ENCODE results near the gene FADS6.

Gene FADS6, protein sequence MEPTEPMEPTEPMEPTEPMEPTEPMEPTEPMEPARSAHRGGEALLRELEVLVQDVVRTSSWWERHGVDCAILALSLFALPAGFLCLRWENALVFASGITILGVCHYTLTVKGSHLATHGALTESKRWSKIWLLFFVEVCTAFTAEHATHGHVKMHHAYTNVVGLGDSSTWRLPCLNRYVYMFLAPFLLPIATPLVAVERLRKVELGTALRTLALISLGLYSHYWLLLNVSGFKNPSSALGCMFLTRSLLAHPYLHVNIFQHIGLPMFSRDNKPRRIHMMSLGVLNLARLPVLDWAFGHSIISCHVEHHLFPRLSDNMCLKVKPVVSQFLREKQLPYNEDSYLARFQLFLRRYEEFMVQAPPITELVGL

DNA sequence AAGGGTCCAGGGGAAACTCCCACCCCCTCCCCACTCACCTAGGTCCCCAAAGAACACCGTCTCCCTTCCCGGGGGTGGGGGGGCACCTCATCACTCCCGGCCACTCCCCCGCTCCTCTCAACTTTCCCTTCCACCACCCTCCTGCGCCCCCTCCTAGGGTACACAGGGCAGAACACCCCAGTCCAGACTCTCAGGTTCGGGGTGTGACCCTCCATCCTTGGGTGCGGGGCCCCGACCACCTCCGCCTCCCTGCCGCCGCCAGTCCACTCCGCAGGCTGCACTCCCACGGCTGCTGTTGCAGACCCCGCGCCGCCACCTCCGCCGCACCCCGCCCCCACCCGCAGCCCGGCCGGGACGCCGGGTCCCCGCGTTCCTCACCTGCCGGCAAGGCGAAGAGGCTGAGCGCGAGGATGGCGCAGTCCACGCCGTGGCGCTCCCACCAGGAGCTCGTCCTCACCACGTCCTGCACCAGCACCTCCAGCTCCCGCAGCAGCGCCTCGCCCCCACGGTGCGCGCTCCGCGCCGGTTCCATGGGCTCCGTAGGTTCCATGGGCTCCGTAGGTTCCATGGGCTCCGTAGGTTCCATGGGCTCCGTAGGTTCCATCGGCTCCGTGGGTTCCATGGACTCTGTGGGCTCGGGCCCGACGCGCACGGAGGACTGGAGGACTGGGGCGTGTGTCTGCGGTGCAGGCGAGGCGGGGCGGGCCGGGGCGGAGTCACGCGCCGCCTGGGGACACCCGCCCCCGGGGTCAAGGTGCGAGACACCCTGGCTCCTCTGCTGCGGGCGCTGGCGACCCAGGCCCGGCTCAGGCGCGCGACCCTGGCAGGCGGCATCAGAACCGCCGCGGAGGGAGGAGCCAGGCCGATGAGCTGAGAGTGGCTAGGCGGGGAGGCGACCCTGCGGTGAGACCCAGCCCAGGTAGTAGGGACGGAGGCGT, at the start of gene FADS6:
Gene FADS6 (minus strand): TSS at position 660 of the 938 bp plus-strand sequence. CDS start 38 bp downstream, at position 622.
- DNase-seq: no peak

DNA sequence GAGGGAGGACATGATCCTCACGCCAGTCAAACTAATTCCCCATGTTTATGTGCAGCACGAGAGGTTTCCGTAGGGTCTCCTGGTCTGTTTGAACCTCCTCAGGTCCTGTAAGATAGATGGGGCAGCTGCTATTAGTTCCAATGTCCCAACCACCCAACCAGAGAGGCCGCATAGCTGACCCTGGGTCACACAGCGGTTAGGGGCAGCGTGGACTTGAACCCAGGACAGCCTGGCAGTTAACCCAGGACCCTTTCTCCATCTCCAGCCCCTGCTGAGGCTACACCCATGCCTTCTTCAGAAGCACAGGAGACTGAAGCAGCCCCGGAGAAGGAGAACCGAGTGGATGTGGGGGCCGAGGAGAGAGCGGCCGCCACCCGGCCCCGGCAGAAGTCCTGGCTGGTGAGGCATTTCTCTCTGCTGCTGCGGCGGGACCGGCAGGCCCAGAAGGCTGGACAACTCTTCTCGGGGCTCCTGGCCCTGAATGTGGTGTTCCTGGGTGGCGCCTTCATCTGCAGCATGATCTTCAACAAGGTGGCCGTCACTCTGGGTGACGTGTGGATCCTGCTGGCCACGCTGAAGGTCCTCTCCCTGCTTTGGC, 47.8 kb upstream of the FADS6 start:
- no peak for DNase-seq

DNA sequence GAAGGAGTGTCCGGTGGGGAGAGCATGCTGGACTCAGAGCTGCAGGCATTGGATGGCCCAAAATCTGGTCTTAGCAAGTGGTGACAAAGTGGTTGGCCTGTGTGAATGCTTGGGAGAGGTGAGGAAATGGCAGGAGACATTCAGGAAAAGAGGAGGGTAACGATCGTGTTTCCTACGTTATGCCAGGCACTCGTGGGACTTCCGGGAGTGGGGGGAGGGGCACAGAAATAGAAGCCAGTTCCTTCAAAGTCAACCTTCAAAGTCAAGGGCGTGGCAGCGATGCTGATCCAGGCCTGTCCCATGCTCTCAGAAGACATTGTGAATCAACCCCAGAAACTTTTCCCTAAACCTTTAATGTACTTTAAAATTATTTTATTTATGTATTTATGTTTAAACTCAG, 46.1 kb upstream of the FADS6 start:
- DNase-seq: no peak

DNA sequence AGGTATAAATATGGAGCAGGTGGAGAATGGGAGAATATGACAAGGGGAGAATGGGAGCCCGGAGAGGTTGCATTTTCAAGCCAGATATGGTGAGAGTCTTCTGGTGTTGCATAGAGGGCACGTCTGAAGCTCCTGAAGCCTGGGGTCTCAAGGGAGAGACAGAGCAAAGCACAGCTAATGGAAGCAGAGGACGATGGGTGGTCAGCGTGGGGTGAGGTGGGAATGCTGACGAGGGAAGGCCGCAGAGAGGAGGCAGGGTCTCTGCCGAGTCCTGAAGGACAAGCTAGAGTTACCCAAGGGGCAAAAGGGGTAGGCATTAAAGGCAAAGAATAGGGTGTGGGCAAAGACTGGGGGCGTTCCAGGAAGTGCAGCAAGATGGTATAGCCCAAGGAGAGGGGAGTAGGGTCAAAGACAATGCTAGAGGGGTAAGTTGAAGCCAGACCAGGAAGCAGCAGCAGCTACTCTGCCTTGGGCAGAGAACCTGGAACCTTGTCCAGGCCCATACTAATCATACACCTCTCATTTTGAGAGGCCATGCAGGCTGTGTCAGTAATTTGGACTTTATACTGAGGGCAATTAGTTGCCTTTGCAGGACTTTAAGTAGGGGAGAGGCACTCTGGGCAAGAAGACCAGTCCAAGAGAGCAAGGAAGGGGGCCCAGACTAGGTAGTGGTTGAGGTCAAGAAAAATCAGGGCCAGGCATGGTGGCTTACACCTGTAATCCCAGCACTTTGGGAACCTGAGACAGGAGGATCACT, 44.9 kb upstream of the FADS6 start:
- DNase-seq: no peak

DNA sequence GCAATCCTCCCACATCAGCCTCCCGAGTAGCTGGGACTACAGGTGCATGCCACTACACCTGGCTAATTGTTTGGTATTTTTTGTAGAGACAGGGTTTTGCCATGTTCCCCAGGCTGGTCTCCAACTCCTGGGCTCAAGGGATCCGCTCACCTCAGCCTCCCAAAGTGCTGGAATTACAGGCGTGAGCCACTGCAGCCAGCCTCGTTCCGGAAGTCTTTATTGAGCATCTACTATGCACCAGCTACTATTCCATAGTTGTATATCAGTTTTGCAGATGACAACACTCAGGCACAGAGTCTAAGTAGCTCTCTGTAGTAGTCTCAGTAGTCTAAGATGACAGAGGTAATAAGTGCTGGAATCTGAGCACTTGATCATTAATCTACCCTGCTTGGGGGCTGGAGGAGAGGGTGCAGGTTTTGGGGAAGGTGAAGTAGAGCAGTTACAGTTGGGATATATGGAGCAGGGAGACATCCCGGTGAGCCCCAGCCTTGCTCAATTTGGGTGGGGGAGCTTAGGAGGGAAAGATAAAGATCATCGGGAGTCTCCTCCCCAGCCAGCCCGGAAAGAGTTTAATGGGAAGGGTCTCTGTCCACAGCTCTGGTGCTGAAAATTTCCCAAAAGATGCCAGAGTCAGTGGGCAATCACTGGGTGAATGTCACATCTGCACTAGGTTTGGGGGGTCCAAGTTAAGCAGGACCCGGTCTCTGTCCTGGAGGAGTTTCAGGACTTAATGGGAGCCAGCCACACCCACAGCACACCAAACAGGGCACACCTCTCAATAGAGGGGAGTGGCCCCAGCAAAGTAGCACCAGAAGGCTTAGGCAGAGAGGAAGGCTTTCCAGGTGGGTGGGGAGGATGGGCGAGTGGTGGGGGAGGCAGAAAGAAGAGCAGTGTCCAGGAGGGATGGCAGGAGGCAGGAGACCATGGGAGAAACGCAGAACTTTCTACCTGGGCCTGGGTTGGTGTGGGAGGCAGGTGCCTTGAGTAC, 43.9 kb upstream of the FADS6 start:
- no peak for DNase-seq

DNA sequence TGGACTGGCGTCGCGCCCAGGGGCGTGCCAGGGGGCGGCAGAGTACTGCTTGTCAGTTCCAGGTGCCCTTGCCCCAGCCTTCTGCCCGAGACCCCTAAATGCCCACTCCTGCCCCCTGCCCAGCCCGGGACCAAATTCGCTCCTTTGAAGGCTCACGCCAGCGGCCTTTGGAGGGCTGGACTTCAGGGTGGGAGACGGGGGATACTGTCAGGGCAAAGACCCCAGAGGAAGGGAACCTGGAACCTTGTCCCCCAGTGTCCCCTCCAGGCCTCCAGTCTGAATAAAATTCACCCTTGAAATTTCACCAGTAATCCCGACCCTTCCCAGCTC, 43.0 kb upstream of the FADS6 start:
- DNase-seq: no peak

DNA sequence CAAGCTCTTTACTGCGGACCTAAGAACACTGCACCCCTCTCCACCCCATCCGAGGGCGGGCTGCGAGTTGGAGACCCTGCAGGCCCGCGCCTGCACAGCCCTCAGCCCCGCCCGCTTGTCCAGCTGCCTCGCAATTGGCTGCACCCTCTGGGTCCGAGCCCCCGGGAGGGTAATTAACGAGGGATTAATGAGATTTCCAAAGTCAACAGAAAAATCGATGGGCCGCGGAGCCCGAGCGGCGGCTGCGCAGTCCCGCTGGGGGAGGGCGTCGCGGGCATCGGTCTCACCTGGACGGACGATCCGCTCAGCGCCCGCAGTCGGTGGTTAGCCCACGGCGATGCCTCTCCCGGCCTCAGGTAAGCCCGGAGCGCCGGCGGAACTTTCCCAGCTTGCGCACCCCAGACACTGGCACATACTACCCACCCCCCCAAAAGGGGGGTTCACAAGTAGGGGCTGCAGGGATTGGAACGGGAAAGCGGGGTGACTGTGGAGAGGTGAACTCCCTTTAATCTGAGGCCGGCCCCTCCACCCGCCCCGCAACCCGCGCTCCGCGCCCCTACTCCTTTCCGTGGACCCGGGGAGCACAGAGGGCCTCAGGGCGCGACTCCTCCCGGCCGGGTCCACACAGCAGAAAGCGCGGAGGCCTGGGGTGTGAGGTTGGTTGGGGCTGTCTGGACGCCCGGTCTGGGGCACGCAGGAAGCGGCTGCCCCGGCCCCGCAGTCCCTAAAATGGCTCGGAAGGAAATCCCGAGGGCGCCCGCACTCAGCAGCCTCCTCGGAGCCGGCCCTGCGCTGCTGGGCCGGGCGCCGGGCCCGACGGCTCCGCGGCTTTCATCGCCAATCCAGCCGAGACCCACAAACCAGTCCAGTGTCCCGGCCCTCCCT, 42.4 kb upstream of the FADS6 start, which contains the start of gene OTOP3:
Gene OTOP3 (plus strand): TSS at position 314 of the 885 bp plus-strand sequence. CDS start 24 bp downstream, at position 338.
- no peak for DNase-seq

DNA sequence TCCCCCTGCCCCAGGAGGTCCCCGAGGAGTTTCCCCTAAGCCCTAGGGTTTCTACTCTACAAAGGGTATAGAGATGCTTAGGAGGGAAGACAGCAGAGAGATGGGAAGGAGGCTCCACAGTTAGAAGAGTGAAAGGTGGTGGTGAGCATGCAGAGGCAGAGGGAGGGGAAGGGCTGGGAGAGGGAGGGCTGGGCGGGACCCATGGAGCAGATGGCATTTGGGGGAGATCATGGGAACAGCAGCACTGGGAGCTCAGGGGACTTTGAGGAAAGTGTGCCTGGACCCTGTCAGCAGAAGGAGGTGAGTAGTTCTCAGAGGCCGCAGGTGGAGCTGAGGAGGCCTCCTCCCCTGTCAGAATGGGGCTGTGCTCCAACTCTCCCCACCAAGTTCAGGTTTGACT, 41.6 kb upstream of the FADS6 start:
- no peak for DNase-seq

DNA sequence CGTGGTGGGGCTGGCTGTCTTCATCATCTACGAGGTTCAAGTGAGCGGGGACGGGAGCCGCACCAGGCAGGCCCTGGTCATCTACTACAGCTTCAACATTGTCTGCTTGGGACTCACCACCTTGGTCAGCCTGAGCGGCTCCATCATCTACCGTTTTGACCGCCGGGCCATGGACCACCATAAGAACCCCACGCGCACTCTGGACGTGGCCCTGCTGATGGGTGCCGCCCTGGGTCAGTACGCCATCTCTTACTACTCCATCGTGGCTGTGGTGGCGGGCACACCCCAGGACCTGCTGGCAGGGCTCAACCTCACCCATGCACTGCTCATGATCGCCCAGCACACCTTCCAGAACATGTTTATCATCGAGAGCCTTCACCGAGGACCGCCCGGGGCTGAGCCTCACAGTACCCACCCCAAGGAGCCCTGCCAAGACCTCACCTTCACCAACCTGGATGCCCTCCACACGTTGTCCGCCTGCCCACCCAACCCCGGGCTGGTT, 37.2 kb upstream of the FADS6 start:
- DNase-seq: no peak

DNA sequence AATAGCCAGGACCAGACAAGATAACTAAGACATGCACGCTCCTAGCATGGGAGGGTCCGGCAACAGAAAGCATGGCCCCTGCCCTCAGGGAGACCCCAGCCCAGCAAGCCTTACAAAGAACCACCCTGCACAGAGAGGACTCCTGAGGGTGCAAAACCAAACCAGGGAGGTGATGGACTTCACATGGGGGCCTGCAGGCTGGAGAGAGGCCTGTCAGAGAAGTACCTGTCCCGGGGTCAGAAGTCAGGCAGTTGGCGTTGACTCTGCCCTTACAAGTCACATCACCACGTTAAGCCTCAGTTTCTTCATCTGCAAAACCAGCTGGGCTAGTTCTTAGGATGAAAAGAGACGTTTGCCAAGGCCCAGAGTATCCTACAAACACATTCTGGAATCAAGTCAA, 35.4 kb upstream of the FADS6 start:
- no peak for DNase-seq

DNA sequence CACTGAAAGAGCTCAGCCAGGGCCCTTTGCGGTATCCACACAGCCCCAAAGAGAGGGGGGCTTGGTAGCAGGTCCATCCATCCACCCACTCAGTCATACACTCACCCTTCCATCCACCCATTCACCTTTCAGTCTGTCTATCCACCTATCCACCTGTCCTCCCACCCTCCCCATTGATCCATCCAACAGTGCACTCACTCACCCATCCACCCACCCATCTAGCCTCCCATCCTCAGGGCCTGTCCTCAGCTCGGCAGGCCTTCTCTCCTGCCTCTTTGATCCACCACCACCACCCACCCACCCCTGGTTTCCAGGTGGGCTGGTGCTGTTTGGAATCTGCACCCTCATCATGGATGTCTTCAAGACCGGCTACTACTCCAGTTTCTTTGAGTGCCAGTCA, 31.8 kb upstream of the FADS6 start:
- no peak for DNase-seq

DNA sequence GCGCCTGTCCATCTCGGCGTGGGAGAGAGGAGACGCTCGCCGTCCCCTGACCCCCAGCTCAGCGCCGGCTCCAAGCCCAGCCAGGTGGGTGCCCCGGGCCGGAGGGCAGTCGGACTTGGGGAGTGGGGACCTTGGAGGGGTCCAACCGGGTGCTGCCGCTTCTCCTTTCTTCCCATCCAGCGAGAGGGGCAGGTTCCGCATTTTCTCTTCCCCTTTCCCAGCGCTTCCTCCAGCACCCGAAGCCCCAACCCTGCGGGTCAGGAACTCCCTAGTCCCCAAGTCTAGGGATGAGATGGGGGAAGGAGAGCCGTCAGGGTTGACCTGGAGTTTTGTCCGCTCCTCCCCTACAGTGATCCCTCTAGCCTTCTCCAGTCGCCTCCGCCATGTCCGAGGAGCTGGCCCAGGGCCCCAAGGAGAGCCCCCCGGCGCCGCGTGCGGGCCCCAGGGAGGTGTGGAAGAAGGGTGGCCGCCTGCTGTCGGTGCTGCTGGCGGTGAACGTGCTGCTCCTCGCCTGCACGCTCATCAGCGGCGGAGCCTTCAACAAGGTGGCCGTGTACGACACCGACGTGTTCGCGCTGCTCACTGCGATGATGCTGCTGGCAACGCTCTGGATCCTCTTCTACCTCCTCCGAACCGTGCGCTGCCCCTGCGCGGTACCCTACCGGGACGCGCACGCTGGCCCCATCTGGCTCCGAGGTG, 31.0 kb upstream of the FADS6 start, which contains the start of gene OTOP2:
Gene OTOP2 (plus strand): TSS at position 24 of the 699 bp plus-strand sequence. CDS start 360 bp downstream, at position 384.
- peak; percentile 10 to 33 for DNase-seq

DNA sequence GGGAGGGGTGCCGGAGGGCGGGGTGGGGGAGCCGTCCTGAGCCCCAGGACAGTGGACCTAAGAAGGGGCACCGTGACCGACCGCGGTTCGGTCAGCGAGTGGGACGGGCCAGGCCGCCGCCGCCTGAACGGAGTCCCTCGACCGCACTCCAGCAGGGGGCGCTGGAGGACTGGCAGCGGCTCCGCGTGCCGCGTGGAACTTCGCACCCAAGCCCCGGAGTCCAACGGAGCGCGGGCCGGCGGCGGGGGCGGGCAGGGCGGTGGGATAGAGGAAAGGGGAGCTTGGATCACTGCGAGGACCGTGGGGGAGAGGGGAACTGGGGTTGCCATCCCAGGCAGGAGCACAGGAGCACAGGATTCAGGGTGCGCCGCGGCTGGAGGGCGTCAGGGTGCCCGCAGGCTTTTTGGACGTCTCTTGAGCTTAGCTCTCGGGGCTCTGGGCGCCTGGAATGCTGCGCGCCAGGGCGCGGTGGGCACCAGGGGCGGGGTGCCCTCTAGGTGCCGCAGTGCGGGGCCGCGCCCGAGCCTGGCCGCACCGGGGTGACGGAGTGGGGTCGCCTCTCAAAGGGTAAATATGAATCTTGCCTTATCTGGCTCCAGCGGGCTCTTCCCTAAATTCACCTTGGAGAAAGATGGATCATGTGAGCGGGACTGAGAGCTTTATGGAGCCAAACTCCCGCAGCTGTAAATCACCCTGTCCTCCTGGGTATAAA, 30.3 kb upstream of the FADS6 start:
- peak; percentile 65 to 73 for DNase-seq

DNA sequence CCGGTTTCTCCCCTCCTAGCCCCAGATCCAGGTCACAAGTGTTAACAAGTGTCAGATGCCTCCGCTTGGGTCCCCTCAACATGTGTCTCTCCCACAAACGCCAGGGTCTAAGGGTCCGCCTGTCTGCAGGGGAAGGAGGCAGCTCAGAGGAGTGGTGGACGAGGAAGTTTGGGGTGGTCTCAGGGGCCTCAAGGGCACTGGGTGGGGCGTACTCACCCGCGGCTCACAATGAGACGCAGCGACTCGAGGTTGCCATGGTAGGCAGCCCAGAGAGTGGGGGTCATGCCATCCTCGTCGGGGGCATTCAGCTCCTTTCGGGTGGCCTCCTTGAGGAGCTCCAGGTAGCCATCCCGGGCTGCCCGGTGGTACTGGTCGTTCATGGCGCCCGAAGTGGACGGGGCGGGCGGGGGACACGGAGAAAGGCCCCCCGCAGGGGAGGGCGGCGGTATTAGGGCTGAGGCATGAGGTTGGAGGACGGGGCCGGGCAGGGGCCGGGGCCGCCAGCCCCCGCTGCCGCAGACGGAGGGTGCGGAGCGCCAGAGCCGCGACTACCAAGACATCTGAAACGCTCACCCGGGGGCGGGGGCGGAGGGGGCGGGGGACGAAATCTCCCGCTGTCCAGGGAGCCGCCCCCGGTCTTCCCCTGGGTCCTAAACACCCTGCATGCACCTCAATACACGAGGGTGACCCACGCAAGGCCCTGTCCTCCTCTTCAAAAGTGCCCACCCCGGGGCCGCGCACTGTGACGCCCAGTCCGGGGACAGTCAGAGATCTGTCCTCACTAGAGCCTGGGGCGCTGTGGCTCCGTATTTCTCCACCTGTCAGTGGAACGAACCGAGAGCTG, 29.5 kb upstream of the FADS6 start, which contains the start of gene USH1G:
Gene USH1G (minus strand): TSS at position 562 of the 844 bp plus-strand sequence. CDS start 182 bp downstream, at position 380.
- no peak for DNase-seq

DNA sequence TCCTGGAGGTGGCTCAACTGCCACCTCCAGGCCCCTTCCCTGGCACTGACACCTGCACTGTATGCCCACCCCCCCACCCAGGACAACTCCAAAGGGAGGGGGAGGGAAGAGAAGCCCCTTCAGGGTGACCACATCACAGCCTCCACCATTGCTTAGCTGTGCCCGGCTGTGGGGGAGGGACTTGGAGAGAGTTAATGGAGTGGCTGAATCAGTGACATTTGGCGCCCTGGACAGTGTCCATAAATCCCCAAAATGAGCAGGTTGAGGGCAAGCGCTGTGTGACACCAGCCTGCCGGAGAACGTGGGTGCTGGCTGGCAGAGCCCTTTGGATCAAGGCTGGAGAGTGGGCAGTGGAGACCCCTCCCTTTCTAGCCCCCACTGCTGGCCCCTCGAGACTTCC, 28.7 kb upstream of the FADS6 start:
- DNase-seq: no peak

DNA sequence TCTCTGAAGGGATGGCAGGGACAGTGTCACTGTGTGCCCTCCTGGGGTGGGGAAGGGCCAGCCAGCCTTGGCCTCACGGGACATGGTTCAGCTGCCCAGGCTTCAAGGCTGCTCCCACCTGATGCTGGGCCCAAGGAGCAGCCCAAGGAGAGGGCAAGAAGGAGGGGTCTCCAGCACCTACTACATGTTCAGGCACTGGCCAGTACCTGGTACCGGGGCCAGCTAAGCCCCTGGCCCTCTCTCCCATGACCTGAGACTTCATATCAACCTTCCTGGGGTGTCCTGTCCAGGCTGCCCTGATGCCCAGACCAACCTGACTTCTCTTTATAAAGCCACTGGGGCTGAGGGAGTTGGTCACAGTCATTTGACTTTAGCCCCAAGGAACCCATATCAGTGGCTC, 28.3 kb upstream of the FADS6 start:
- DNase-seq: no peak

DNA sequence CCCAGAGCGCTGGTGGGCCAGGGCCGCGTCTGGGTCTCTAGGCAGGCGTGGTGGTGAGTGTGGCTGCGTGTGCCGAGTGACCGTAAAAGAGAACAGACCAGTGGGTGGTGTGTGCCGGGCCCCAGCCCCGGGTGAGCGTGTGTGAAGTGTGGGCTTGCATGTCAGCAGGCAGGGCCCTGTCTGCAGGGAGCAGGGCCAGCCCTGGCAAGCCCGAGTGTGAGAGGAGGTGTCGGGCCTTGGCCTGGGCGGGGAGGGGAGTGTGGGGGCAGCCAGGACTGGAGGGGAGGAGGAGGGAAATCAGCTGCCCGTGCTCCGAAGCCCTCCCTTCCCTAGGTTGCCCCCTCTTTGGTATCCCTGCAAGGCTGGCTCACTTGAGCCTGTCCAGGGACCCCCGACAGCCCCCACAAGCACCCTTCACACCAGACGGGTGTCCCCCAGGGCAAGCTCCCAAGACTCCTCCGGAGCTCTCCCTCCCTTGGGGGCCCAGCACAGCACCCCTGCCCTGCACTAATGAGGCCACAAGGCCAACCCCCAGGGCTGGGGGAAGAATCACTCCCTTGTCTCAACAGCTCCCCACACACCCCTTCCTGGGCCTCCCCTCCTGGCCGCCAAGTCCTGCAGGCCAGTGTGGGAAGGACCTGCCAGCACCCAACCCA, 27.7 kb upstream of the FADS6 start:
- no peak for DNase-seq

All from CD4-positive, alpha-beta T cell treated with Interferon alpha-2 for 1 hour (primary cell).